ENCODE results near the gene PPP1R26. TPM values are rescaled to one million over a fixed set of nuclear protein-coding genes. Genes with fewer than 3 reads are reported as not detected.

PPP1R26 gene
- total and polyA plus RNA-seq, 2 of the 13 experiments (the other 11 are each of a cell fraction or from before 2014, with no cell fraction given), result 8.6 to 11.6 TPM

GRCh38 chr9:135478829-135479468 is 633 bp upstream of the PPP1R26 start (continued):
- peak; percentile 19; the same call in 1 of the 2 replicates for TF ChIP-seq MAX (IDR thresholded peaks at IDR 0.05)
- no peak for TF ChIP-seq CEBPZ (IDR thresholded peaks at IDR 0.05; ENCODE audit: low read length)
- 0 out of 2 replicates have a peak, but pooled peaks have one; percentile 24 for TF ChIP-seq GATAD2A (CRISPR knock-in tag; IDR thresholded peaks at IDR 0.05)
- TF ChIP-seq RFXAP (CRISPR knock-in tag; IDR thresholded peaks at IDR 0.05; ENCODE audit: borderline replicate concordance), result no peak
- no peak for TF ChIP-seq ASH2L (IDR thresholded peaks at IDR 0.05; ENCODE audit: insufficient read length, low read depth, low read length)
- TF ChIP-seq MEIS2 (CRISPR knock-in tag; IDR thresholded peaks at IDR 0.05), result peak; percentile 19; the same call in 1 of the 2 replicates
- no peak for TF ChIP-seq SATB2 (CRISPR knock-in tag; IDR thresholded peaks at IDR 0.05)
- no peak for TF ChIP-seq USF2 (IDR thresholded peaks at IDR 0.05; ENCODE audit: low read depth, low read length)
- TF ChIP-seq USF2 (CRISPR knock-in tag; IDR thresholded peaks at IDR 0.05; ENCODE audit: borderline replicate concordance), result 0 out of 2 replicates have a peak, but pooled peaks have one; percentile 19
- TF ChIP-seq PCBP1 (IDR thresholded peaks at IDR 0.05; ENCODE audit: borderline replicate concordance, low read depth, low read length), result no peak
- no peak for TF ChIP-seq ZNF784 (CRISPR knock-in tag; IDR thresholded peaks at IDR 0.05; ENCODE audit: borderline replicate concordance)
- peak; percentile 40 for TF ChIP-seq SRSF1 (optimal IDR thresholded peaks at IDR 0.05; ENCODE audit: low read depth, low read length)
- TF ChIP-seq ZNF704 (CRISPR knock-in tag; IDR thresholded peaks at IDR 0.05; ENCODE audit: borderline replicate concordance), result 0 out of 2 replicates have a peak, but pooled peaks have one; percentile 25
- peak; percentile 37; the same call in 1 of the 2 replicates for TF ChIP-seq UBTF (CRISPR knock-in tag; IDR thresholded peaks at IDR 0.05)
- no peak for TF ChIP-seq SMAD9 (CRISPR knock-in tag; IDR thresholded peaks at IDR 0.05)
- TF ChIP-seq HNRNPUL1 (IDR thresholded peaks at IDR 0.05; ENCODE audit: low read depth, low read length), result no peak
- TF ChIP-seq BCL6 (CRISPR knock-in tag; IDR thresholded peaks at IDR 0.05), result peak; percentile 70
- TF ChIP-seq HMGA1 (CRISPR knock-in tag; conservative IDR thresholded peaks at IDR 0.05), result no peak
- TF ChIP-seq ZNF83 (CRISPR knock-in tag; IDR thresholded peaks at IDR 0.05; ENCODE audit: borderline replicate concordance), result no peak

All from HepG2 (cell line).